ENCODE results near the gene PPIL1.
"Not testable (repeated sequence)": the region's sequence is repeated elsewhere in the genome, so short reads cannot be mapped to it uniquely, and the experiment has no call there.

PPIL1 gene

GRCh38 chr6:36874443-36875249, at the start of gene PPIL1:
Gene PPIL1, minus strand, starts transcription at chr6:36874803. Its CDS starts 31 bp downstream, at chr6:36874772.
- DNase-seq (peak; percentile 84), ATAC-seq (peak; percentile 88)

GRCh38 chr6:36924131-36924530, 49.5 kb upstream of the PPIL1 start:
- no peak for ATAC-seq

GRCh38 chr6:36920546-36920945, 45.9 kb upstream of the PPIL1 start:
- ATAC-seq = no peak
- DNase-seq = no peak

More at GRCh38 chr6:36924131-36924530, 49.5 kb upstream of the PPIL1 start:
- DNase-seq = no peak

DNA sequence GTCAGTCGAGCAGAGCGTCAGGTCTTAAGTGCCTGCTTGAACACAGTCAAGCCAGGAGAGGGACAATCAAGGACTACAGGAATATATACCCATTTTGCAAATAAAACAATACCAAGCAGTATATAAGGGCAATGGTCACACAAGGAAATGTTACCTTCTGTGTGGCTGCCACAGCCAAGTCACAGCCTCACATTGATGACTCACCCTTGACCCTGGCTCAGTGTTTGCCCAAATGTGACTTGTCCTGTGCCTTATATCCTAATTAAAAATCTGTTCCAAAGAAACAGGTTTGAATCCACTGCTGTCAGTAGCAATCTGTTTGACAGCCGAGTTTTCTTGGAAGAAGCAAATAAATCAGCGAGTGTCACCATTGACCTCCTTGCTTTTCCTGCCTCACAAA, 45.4 kb upstream of the PPIL1 start:
- ATAC-seq = no peak
- no peak for DNase-seq

DNA sequence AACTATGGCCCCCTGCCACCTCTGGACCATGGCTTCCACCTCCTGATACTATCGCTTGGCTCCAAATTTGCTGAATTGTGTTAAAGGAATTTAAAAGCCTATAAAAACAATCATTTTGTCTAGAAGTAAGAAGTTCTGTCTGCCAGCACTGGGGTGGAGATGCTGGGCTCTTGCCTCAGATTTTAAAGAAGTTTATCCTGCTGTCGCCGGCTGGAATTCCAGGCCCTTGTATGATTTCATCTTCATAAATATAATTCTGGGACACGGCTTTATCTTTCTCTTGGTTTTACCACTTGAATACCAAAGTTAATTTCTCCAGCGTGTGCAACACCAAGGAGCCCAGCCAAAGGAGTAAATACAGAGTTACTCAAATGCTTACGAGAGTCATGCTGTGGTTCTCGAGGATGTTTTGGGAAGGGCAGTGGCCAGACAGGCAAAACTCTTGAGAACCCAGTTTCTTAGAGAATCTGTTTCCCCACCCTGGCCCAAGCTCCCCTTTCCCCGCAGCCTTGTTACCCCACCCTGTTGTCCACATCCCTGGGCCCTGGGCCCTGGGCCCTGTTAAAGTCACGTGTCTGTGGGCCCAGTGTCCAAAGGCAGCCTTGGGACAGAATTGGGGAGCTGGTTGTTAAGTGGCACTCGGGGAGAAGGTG, 43.1 kb upstream of the PPIL1 start:
- DNase-seq (no peak), ATAC-seq (no peak)

GRCh38 chr6:36916126-36916525, 41.5 kb upstream of the PPIL1 start:
- ATAC-seq (no peak), DNase-seq (no peak)

DNA sequence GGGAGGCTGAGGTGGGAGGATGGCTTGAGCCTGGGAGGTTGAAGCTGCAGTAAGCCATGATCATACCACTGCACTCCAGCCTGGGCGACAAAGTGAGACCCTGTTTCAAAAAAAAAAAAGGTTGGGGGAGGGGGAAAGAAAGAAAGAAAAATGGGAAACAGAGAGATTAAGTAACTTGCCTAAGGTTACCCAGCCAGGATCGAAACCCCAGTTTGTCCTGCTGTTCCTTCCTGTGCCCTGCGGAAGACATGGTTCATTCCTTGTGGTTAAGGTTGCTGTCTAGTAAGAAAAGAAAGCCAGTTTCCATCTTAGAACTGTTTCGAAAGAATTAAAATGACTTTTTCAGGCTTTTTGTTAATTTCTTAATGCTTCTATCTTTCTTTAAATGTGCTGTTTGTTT, 41.0 kb upstream of the PPIL1 start:
- ATAC-seq (no peak), DNase-seq (no peak)

GRCh38 chr6:36914227-36914794, 39.7 kb upstream of the PPIL1 start:
- peak; percentile 14 for DNase-seq
- ATAC-seq = no peak

GRCh38 chr6:36913082-36913481, 38.5 kb upstream of the PPIL1 start:
- DNase-seq (no peak), ATAC-seq (no peak)

DNA sequence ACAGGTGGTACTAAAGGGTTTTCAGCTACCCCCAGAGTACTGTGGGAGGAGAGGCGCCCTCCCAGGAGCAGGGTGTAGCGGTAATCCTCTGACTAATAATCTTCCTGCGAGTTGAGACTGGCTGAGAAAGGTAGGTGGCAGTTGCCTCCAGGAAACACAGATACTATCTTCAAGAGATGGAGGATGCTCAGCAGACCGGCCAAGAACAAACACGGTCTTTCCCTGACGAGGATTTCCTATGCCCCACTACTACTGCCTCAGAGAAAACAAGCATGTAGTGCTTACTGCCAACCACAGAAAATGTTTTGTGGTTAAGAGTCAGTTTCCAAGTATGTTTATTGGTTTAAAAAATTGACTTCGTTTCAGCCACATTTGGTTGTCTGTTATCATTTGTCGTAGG, 38.0 kb upstream of the PPIL1 start:
- ATAC-seq = peak; percentile 95
- peak; percentile 61 for DNase-seq

DNA sequence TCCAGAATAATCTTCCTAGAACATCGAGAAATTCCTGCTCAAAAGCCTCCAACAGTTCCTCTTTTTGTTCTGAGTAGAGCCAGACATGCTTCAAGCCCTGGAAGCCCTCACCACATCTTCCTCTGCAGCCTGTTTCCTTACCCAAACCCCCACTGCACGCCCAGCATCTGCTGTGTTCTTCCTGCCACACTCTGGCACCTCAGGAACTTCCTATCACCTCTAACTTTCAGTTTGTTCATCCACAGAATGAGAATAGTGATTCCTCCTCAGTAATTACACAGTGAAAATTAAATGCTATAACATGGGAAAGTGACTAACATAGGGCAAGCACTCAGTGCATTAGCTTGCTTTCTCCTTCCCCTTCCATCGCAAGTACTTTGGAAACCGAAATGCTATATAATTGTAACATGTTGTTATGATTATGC, 37.4 kb upstream of the PPIL1 start:
- DNase-seq (peak; percentile 37), ATAC-seq (peak; percentile 44)

DNA sequence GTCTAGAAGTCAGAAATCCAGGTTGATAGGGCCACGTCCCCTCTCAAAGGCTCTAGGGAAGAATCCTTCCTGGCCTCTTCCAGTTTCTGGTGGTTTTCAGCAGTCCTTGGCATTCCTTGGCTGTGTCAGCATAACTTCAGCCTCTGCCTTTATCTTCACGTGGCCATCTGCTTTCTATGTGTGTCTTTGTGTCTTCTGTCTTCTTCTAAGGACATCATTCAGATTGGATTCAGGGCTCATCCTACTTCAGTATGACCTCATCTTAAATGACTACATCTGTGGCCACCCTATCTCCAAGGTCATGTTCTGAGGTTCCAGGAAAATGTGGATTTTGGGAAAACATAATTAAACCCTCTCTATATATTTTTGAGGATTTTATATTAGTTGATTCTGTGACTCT, 34.1 kb upstream of the PPIL1 start:
- ATAC-seq = no peak
- no peak for DNase-seq

- DNase-seq (no peak), ATAC-seq (no peak)
These were observed 33.2 kb upstream of the PPIL1 start for GRCh38 chr6:36907781-36908180.

DNA sequence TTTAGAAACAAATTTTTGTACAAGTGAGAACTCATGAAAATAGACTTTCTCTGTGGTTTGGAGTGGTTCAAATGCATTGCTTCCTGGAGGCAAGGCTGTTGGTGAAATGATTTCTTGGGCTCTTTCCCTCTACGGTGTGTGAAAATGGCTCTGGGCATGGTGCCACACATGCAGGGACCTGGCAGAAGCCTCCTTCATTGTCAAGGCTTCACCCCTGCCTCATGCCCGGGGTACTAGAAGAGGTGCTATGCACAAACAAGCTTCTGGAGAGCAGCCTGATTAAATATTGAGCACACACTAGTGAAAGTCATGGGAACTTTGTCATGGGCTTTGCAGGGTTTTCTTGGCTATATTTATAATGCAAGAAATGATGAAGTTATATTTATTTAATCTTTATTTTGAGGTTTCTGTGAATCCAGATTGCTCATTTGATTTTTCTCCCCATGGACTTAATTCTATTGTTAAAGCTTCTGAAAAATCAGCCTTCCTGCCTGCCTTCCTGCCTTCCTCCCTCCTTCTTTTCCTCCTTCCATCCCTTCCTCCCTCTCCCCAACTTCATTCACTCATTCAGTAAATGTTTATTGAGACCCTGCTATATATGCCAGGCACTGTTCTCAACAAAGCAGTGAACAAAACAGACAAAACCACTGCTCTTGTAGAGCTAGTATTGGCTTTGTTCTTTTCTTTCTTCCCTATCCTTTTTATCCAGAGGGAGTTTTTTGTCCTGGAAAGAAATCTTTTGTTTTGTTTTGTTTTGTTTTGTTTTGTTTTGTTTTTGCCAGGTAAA, 32.1 kb upstream of the PPIL1 start:
- ATAC-seq = no peak
- no peak for DNase-seq

- ATAC-seq = no peak
- no peak for DNase-seq
These were observed 30.3 kb upstream of the PPIL1 start for GRCh38 chr6:36904851-36905393.

DNA sequence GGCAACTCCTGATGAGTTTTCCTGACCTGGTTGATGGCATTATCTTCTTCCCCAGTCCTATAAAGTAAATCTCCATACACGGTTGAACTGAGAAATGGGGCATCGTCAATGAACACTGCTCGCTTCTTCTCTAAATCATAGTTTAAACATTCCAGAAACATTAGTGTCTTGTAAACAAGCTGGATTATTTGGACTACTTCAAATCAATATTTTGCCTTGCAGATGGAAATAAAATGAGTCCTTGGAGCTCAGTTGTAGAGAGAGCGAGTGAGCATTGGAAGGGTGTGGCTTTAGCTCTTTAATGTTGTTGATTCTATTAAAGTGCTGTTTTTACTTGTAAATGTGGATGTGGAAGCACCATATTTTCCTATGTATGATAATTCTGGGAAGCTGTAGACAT, 29.5 kb upstream of the PPIL1 start:
- ATAC-seq = no peak

GRCh38 chr6:36897609-36898008, 23.0 kb upstream of the PPIL1 start:
- ATAC-seq = no peak
- DNase-seq = no peak

More for the DNA sequence above, 29.5 kb upstream of the PPIL1 start:
- no peak for DNase-seq

DNA sequence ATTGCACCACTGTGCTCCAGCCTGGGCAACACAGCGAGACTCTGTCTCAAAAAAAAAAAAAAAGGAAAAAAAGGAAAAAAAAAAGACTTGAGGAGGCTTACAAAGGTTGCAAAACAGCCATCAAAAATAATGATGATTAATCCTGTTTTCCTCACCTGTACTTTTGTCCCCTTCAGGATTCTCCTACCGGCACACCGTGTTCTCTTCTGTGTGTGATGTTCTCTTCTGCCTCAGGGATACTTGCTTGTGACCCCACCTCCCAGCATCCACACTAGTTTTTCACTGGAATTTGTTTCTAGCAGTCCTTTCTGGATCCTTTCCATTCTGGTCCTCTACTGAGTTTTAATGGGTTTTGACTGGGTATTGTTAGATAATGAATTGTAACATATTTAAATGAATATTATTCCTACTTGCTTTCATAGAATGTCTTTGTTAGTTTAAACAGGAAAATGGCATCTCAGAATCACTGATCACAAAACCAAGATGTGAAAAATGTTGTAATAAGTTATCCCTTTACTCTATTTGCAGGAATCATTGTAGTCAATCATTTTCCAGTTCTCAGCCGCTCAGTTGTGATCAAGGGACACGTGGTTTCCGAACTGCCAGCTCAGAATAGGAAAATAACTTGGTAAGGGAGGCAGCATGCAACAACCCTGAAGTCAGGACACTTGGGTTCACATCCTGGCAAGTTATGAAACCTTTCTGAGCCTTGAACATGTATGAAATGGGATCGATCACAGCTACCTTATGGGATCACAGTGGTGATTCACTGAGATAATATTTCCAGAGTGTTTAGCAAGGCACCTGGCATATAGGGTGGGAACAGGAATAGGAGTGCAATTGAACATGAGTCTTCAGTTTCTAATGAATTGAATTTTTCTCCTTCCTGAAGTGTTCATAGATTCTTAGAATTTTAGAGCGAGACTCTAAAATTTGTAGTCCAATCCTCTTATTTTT, 19.7 kb upstream of the PPIL1 start:
- DNase-seq (no peak), ATAC-seq (no peak)

DNA sequence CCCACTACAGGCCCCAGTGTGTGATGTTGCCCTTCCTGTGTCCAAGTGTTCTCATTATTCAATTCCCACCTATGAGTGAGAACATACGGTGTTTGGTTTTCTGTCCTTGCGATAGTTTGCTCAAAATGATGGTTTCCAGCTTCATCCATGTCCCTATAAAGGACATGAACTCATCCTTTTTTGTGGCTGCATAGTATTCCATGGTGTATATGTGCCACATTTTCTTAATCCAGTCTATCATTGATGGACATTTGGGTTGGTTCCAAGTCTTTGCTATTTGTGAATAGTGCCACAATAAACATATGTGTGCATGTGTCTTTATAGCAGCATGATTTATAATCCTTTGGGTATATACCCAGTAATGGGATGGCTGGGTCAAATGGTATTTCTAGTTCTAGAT, 16.6 kb upstream of the PPIL1 start:
- not testable (repeated sequence) for ATAC-seq, DNase-seq

DNA sequence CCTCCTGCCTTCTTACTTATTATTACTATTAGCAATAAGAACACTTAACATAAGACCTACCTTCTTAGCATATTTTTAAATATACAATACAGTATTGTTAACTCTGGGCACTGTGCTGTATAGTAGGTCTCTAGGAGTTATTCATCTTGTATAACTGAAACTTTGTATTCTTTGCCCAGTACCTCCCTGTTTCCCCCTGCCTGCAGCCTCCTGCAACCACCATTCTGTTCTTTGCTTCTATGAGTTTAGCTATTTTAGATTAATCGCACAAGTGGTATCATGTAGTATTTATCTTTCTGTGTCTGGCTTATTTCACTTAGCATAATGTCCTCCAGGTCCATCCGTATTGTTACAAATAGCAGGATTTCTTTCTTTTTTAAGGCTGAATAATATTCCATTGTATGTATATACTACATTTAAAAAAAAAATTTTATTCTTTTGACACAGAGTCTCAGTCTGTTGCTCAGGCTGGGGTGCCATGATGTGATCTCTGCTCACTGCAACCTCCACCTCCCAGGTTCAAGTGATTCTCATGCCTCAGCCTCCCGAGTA, 15.6 kb upstream of the PPIL1 start:
- DNase-seq (no peak), ATAC-seq (no peak)
